WI38 (cell line): Measurements from ENCODE around the gene AOAH.

ENCODE experiments used
- H3K4me3 ChIP-seq: 2 replicates; pipeline ENCODE4 v1.5.1; 2011; ENCODE audit warnings: low read depth, mild to moderate bottlenecking, control low read depth, low read length
- TF ChIP-seq, protein P1 (sequence below): IDR thresholded peaks from 2 replicates; pipeline ENCODE4 v1.5.1; 2012; ENCODE audit warnings: low read depth, mild to moderate bottlenecking, control low read depth, low read length

Gene AOAH

GRCh38 chr7:36546331-36546730 is 178.0 kb downstream of the AOAH start:
- TF ChIP-seq, protein P1, sequence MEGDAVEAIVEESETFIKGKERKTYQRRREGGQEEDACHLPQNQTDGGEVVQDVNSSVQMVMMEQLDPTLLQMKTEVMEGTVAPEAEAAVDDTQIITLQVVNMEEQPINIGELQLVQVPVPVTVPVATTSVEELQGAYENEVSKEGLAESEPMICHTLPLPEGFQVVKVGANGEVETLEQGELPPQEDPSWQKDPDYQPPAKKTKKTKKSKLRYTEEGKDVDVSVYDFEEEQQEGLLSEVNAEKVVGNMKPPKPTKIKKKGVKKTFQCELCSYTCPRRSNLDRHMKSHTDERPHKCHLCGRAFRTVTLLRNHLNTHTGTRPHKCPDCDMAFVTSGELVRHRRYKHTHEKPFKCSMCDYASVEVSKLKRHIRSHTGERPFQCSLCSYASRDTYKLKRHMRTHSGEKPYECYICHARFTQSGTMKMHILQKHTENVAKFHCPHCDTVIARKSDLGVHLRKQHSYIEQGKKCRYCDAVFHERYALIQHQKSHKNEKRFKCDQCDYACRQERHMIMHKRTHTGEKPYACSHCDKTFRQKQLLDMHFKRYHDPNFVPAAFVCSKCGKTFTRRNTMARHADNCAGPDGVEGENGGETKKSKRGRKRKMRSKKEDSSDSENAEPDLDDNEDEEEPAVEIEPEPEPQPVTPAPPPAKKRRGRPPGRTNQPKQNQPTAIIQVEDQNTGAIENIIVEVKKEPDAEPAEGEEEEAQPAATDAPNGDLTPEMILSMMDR: no peak
- no peak overlapping the region for H3K4me3 ChIP-seq

DNA sequence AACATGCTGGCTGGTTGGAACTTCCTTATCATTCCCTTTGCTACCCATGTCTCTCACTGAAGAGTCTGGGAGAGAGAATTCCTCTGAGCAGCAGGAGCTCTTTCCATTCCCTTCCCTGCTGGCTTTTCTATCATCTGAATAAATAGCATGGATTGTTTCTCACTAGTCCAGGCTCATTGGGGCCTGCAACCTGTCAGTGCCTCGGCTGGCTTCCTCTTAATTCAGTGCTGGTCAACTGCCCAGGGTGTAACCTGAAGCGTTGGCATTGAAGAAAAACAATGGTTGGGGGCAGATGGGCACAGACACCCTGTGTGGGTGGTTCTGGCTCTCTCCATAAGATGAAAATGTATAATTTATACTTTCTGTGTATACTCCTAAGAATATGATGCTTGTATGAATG is 179.0 kb downstream of the AOAH start:
- TF ChIP-seq, protein P1: no peak
- no peak overlapping the region for H3K4me3 ChIP-seq

DNA sequence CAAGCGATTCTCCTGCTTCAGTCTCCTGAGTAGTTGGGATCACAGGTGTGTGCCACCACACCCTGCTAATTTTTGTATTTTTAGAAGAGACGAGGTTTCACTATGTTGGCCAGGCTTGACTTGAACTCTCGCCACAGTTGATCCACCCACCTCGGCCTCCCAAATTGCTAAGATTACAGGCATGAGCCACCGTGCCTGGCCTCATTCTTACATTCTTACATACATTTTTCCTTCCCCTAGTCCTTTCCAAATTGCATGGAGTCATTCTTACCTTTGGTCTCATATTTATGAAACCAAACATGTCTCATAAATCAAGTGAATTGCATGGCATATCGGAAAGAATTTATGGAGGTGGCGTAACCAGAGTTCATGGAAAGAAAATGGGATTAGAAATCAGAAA is 186.2 kb downstream of the AOAH start:
- TF ChIP-seq, protein P1: no peak
- no peak overlapping the region for H3K4me3 ChIP-seq

GRCh38 chr7:36535866-36536664 is 188.2 kb downstream of the AOAH start:
- TF ChIP-seq, protein P1: no peak
- no peak overlapping the region for H3K4me3 ChIP-seq

DNA sequence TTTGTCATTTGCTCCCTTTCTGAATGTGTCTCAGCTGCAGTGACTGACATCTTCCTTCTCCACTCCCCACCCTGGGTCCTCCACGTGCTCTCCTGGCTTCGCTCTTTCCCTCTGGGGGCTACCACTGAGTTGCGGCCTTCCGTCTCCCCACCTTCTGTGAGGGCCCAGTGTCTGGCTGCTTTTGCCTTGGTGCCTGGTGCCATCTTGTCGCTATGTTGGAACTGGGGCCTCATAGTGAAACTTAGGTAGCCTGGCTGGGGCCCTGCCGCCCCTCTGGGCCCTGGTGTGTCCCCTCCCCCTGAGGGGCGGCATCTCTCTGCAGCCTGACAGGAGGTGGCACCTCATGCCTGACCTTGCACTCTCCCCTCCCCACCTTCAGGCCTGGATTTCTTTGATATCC is 190.6 kb downstream of the AOAH start:
- TF ChIP-seq, protein P1: no peak
- H3K4me3 ChIP-seq: no peak overlapping the region

DNA sequence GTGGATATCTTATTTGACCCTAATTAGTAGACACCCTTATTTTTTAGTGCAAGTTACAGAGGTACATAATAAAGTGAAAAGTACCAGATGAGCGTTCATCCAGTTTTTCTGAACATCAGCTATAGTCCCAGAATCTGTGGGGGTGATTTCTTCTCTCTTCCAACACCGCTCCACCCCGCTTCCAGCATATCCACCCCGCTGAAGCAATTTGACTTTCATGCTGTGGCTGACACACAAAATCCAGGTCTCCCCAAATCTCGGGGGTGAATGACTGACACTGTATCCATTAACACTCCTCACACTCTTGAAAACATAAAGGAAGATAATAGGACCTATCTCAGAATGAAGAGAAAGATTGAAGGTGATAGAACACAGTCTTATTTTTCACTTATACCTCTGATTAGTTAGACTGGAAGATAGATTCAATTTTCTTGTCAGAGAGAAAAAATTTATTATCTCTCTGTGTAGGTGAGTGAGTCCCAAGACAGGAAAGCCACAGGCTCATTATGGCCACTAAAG is 191.3 kb downstream of the AOAH start:
- H3K4me3 ChIP-seq: no peak overlapping the region
- TF ChIP-seq, protein P1: no peak

- TF ChIP-seq, protein P1: no peak
- H3K4me3 ChIP-seq: no peak overlapping the region
These were observed 192.3 kb downstream of the AOAH start for GRCh38 chr7:36531951-36532350.
